GM12878 (cell line): ENCODE measurements around the gene INPP4B. TPM values are rescaled to one million over a fixed set of nuclear protein-coding genes. Genes with fewer than 3 reads are reported as not detected.

Experiments used
- ATAC-seq: fragments of 200-7000 bp; cut with Tn5 transposase; 3 replicates; pipeline ENCODE4 v1.9.1; 2020; ENCODE audit warnings: mild to moderate bottlenecking, moderate library complexity
- BruUV-seq: library from RNA; stranded (reverse); fragments of 400-500 nt; replicated peaks from 2 replicates; lab custom pipeline; 2021; lab: Mats Ljungman, UMichigan
- CTCF ChIA-PET: fragments of 300-600 bp; sonication (Branson Sonifier 250); formaldehyde crosslinking; extraction: SDS; loops from one replicate; lab custom pipeline; 2021; ENCODE audit warnings: inconsistent platforms; lab: Yijun Ruan, JAX
- POLR2A ChIA-PET: fragments of 350-600 bp; formaldehyde crosslinking; extraction: SDS; loops from one replicate; lab custom pipeline; 2021; ENCODE audit warnings: inconsistent platforms; lab: Charles Lee
- RAD21 ChIA-PET: fragments of 300-600 bp; sonication (Branson Sonifier 250); formaldehyde crosslinking; loops from one replicate; lab custom pipeline; 2023; ENCODE audit warnings: antibody characterized with exemption; ENCODE audit not compliant: unreplicated experiment; lab: Charles Lee
- SMC1A ChIA-PET: fragments of 300-600 bp; sonication (Branson Sonifier 250); formaldehyde crosslinking; loops from one replicate; lab custom pipeline; 2023; ENCODE audit not compliant: unreplicated experiment, uncharacterized antibody; lab: Charles Lee
- DNase-seq: peaks from one replicate; pipeline ENCODE4 v3.0.0-alpha.2; 2011; ENCODE audit warnings: low read depth, low spot score
- FAIRE-seq: peaks from 3 replicates; lab custom pipeline; 2011; peaks lifted over from hg19 to GRCh38; lab: Jason Lieb, UNC
- H2AFZ ChIP-seq: 2 replicates; pipeline ENCODE4 v1.6.0; 2011; ENCODE audit warnings: low read depth, low read length, control low read depth; ENCODE audit not compliant: control insufficient read depth
- H3K27ac ChIP-seq: 2 replicates; pipeline ENCODE4 v1.5.1; 2011; ENCODE audit warnings: control low read depth; ENCODE audit not compliant: control insufficient read depth, insufficient read depth
- H3K27me3 ChIP-seq, 2 experiments: replicated peaks in 1 of 2; 2 replicates each; pipeline versions ENCODE4 v1.6.0 to v1.6.1; 2011; ENCODE audit warnings: low read length in 1 of 2; ENCODE audit not compliant: control insufficient read depth in 2 of 2, insufficient read depth in 2 of 2
- H3K36me3 ChIP-seq, 2 experiments: 2 replicates each; pipeline ENCODE4 v1.5.1; 2011; ENCODE audit warnings: low read length in 1 of 2; ENCODE audit not compliant: control insufficient read depth in 2 of 2, insufficient read depth in 2 of 2
- H3K4me1 ChIP-seq: 2 replicates; pipeline ENCODE4 v1.6.1; 2011; ENCODE audit warnings: mild to moderate bottlenecking, low read length, moderate library complexity, mixed read lengths; ENCODE audit not compliant: control insufficient read depth, insufficient read depth
- H3K4me2 ChIP-seq: 2 replicates; pipeline ENCODE4 v1.6.0; 2011; ENCODE audit warnings: control low read depth; ENCODE audit not compliant: control insufficient read depth, insufficient read depth
- H3K4me3 ChIP-seq: fragments of 200-600 bp; sonication (generic); 2 replicates; pipeline ENCODE4 v1.5.1; 2016
- H3K79me2 ChIP-seq: 2 replicates; pipeline ENCODE4 v1.6.0; 2011; ENCODE audit warnings: low read length; ENCODE audit not compliant: control insufficient read depth, insufficient read depth
- H3K9ac ChIP-seq: 2 replicates; pipeline ENCODE4 v1.8.0; 2011; ENCODE audit warnings: low read length, control low read depth, mixed read lengths; ENCODE audit not compliant: control insufficient read depth, insufficient read depth
- H3K9me3 ChIP-seq: replicated peaks from 3 replicates; pipeline ENCODE4 v1.5.1; 2011; ENCODE audit warnings: mild to moderate bottlenecking, low read length; ENCODE audit not compliant: control insufficient read depth, insufficient read depth
- H4K20me1 ChIP-seq: 2 replicates; pipeline ENCODE4 v1.6.0; 2011; ENCODE audit not compliant: control insufficient read depth, insufficient read depth
- BHLHE40 ChIP-seq, 2 experiments: fragments of 450-650 bp in 1 of 2; IDR thresholded peaks; 2 replicates each; pipeline ENCODE4 v1.6.1; 2011 to 2017; ENCODE audit warnings: low read depth in 2 of 2, borderline replicate concordance in 1 of 2, improper control_type of control experiment in 1 of 2, low read length in 1 of 2, mild to moderate bottlenecking in 1 of 2
- BMI1 ChIP-seq: fragments of 450-650 bp; IDR thresholded peaks from 2 replicates; pipeline ENCODE4 v1.6.1; 2016; ENCODE audit warnings: mild to moderate bottlenecking, moderate library complexity, borderline replicate concordance
- CEBPB ChIP-seq, 2 experiments: fragments of 150-350 bp in 1 of 2; IDR thresholded peaks; 2 replicates each; pipeline ENCODE4 v1.6.1; 2012 to 2014; ENCODE audit warnings: low read depth in 2 of 2, low read length in 2 of 2, borderline replicate concordance in 1 of 2, inconsistent platforms in 1 of 2
- HDAC6 ChIP-seq: fragments of 200-600 bp; sonication (generic); IDR thresholded peaks from one replicate; pipeline ENCODE4 v1.8.0; 2017; ENCODE audit warnings: antibody characterized with exemption; ENCODE audit not compliant: unreplicated experiment
- KDM1A ChIP-seq: fragments of 200-600 bp; sonication (generic); IDR thresholded peaks from 2 replicates; pipeline ENCODE4 v1.6.1; 2016; ENCODE audit warnings: borderline replicate concordance
- MEF2B ChIP-seq: fragments of 450-650 bp; IDR thresholded peaks from 2 replicates; pipeline ENCODE4 v1.6.1; 2018; ENCODE audit warnings: mild to moderate bottlenecking, moderate library complexity; ENCODE audit not compliant: partially characterized antibody, poor library complexity, severe bottlenecking
- MYC ChIP-seq: IDR thresholded peaks from 2 replicates; pipeline ENCODE4 v1.6.1; 2011; ENCODE audit warnings: mild to moderate bottlenecking, low read length, moderate library complexity, inconsistent platforms; ENCODE audit not compliant: insufficient read depth, insufficient replicate concordance, insufficient read length, severe bottlenecking
- NR2C1 ChIP-seq: fragments of 450-650 bp; IDR thresholded peaks from 2 replicates; pipeline ENCODE4 v1.6.1; 2017; ENCODE audit warnings: antibody characterized with exemption, mild to moderate bottlenecking, moderate library complexity
- NR2C2 ChIP-seq: IDR thresholded peaks from 2 replicates; pipeline ENCODE4 v1.6.1; 2011; ENCODE audit warnings: borderline replicate concordance, low read depth; ENCODE audit not compliant: control insufficient read depth, insufficient read length
- POLR2A ChIP-seq: IDR thresholded peaks from 2 replicates; pipeline ENCODE4 v1.6.1; 2011; ENCODE audit warnings: low read depth, mild to moderate bottlenecking, low read length
- RAD21 ChIP-seq: IDR thresholded peaks from 2 replicates; pipeline ENCODE4 v1.6.1; 2011; ENCODE audit warnings: mild to moderate bottlenecking, low read depth, low read length, moderate library complexity; ENCODE audit not compliant: insufficient read depth
- SREBF2 ChIP-seq: IDR thresholded peaks from 2 replicates; pipeline ENCODE4 v1.6.1; 2012; ENCODE audit warnings: mild to moderate bottlenecking, low read length
- STAT1 ChIP-seq: fragments of 450-650 bp; conservative IDR thresholded peaks from 2 replicates; pipeline ENCODE4 v1.6.1; 2014; ENCODE audit warnings: antibody characterized with exemption, mild to moderate bottlenecking
- STAT3 ChIP-seq: IDR thresholded peaks from 2 replicates; pipeline ENCODE4 v1.6.1; 2011; ENCODE audit warnings: low read depth, low read length, improper control_type of control experiment
- TBL1XR1 ChIP-seq: IDR thresholded peaks from 2 replicates; pipeline ENCODE4 v1.6.1; 2012; ENCODE audit warnings: low read depth, low read length, improper control_type of control experiment
- ZNF217 ChIP-seq: fragments of 450-650 bp; IDR thresholded peaks from 2 replicates; pipeline ENCODE4 v1.6.1; 2017; ENCODE audit warnings: antibody characterized with exemption, mild to moderate bottlenecking
- in situ Hi-C: fragments of 300-500 bp; cut with MboI; formaldehyde crosslinking; loops from 9 replicates; pipeline ENCODE4 v1.14.3; 2018; ENCODE audit warnings: mixed read lengths
- intact Hi-C: fragments of 100-400 bp; cut with micrococcal nuclease; formaldehyde crosslinking; loops from one replicate; pipeline ENCODE4 v1.14.2; 2022; ENCODE audit not compliant: unreplicated experiment
- polyA plus RNA-seq, 11 experiments: library from polyadenylated mRNA; depleted of rRNA in 4 of 11; unstranded in 6 of 11; stranded (reverse) in 5 of 11; fragments of >200 nt; fragmentation: Nextera tagmentation in 4 of 11; fragmentation: Illumina TruSeq in 1 of 11; extraction: Ambion mirVana in 4 of 11; extraction: Trizol in 1 of 11; gene quantifications; 1 replicate in 1 of 11; 2 replicates in 10 of 11; pipeline versions ENCODE4 v1.2.1 to v1.2.3, GENCODE V29; 2011 to 2016; ENCODE audit warnings: inconsistent platforms in 2 of 11, missing spikeins in 2 of 11, low read depth in 1 of 11
- total RNA-seq, 4 experiments: library from RNA; depleted of rRNA in 3 of 4; stranded (reverse); fragments of >200 nt in 3 of 4; fragmentation: Illumina TruSeq in 1 of 4; extraction: Trizol in 1 of 4; gene quantifications; 2 replicates each; pipeline versions ENCODE4 v1.2.1 to v1.2.3, GENCODE V29; 2013 to 2021
- TF ChIP-seq, protein P1 (sequence below): fragments of 450-650 bp; IDR thresholded peaks from 2 replicates; pipeline ENCODE4 v1.6.1; 2016; ENCODE audit warnings: mild to moderate bottlenecking
- TF ChIP-seq, protein P2 (sequence below): IDR thresholded peaks from 2 replicates; pipeline ENCODE4 v1.6.1; 2012; ENCODE audit warnings: improper control_type of control experiment, low read depth, low read length; ENCODE audit not compliant: insufficient replicate concordance
- TF ChIP-seq, protein P3 (sequence below): IDR thresholded peaks from 2 replicates; pipeline ENCODE4 v1.6.1; 2012; ENCODE audit warnings: low read depth, low read length, improper control_type of control experiment

INPP4B gene
- total and polyA plus RNA-seq, 10 of the 15 experiments (the other 5 are each of a cell fraction or from before 2014, with no cell fraction given), result 0.53 to 11.2 (median 0.95) TPM

GRCh38 chr4:142519342-142519741 lies 326.8 kb downstream of the INPP4B start:
- POLR2A ChIA-PET, result no interaction called here
- no peak overlapping the region for H3K4me3 ChIP-seq
- RAD21 ChIA-PET, result interaction anchor here (2.4 kb wide), 1 partner anchor 48 kb away, joined by 8 read pairs; no protein-coding TSS in a partner anchor
- H3K9ac ChIP-seq, result no peak overlapping the region
- ATAC-seq (no peak), DNase-seq (no peak), FAIRE-seq (no peak)
- H3K27ac ChIP-seq, result no peak overlapping the region
- CTCF ChIA-PET, result no interaction called here
- H3K27me3 ChIP-seq, result no peaks in the 10 kb centered on the region
- no peak overlapping the region for H3K4me2 ChIP-seq
- in situ Hi-C loops, result no loop called here
- H3K9me3 ChIP-seq, result no peaks in the 10 kb centered on the region
- H3K4me1 ChIP-seq, result no peaks in the 10 kb centered on the region
- SMC1A ChIA-PET, result interaction anchor here (0.7 to 1.3 kb wide), 6 partner anchors 11 to 41 kb away, joined by 3 to 4 read pairs (median 3); no protein-coding TSS in a partner anchor
- H2AFZ ChIP-seq, result no peak overlapping the region
- TF ChIP-seq NR2C2 (no peak), TBL1XR1 (no peak), RAD21 (no peak), MEF2B (no peak), SREBF2 (no peak), BMI1 (no peak), STAT3 (no peak), ZNF217 (no peak), CEBPB (IDR thresholded peaks at IDR 0.05; ENCODE audit: borderline replicate concordance in 1 of 2, low read depth in 2 of 2, low read length in 2 of 2) (no peak), STAT1 (no peak), HDAC6 (no peak), BHLHE40 (IDR thresholded peaks at IDR 0.05; ENCODE audit: borderline replicate concordance in 1 of 2, low read depth in 2 of 2, low read length in 1 of 2) (no peak), KDM1A (no peak), POLR2A (no peak), MYC (no peak), NR2C1 (no peak)
- TF ChIP-seq, protein P1, sequence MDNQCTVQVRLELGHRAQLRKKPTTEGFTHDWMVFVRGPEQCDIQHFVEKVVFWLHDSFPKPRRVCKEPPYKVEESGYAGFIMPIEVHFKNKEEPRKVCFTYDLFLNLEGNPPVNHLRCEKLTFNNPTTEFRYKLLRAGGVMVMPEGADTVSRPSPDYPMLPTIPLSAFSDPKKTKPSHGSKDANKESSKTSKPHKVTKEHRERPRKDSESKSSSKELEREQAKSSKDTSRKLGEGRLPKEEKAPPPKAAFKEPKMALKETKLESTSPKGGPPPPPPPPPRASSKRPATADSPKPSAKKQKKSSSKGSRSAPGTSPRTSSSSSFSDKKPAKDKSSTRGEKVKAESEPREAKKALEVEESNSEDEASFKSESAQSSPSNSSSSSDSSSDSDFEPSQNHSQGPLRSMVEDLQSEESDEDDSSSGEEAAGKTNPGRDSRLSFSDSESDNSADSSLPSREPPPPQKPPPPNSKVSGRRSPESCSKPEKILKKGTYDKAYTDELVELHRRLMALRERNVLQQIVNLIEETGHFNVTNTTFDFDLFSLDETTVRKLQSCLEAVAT, result no peak
- TF ChIP-seq, protein P2, sequence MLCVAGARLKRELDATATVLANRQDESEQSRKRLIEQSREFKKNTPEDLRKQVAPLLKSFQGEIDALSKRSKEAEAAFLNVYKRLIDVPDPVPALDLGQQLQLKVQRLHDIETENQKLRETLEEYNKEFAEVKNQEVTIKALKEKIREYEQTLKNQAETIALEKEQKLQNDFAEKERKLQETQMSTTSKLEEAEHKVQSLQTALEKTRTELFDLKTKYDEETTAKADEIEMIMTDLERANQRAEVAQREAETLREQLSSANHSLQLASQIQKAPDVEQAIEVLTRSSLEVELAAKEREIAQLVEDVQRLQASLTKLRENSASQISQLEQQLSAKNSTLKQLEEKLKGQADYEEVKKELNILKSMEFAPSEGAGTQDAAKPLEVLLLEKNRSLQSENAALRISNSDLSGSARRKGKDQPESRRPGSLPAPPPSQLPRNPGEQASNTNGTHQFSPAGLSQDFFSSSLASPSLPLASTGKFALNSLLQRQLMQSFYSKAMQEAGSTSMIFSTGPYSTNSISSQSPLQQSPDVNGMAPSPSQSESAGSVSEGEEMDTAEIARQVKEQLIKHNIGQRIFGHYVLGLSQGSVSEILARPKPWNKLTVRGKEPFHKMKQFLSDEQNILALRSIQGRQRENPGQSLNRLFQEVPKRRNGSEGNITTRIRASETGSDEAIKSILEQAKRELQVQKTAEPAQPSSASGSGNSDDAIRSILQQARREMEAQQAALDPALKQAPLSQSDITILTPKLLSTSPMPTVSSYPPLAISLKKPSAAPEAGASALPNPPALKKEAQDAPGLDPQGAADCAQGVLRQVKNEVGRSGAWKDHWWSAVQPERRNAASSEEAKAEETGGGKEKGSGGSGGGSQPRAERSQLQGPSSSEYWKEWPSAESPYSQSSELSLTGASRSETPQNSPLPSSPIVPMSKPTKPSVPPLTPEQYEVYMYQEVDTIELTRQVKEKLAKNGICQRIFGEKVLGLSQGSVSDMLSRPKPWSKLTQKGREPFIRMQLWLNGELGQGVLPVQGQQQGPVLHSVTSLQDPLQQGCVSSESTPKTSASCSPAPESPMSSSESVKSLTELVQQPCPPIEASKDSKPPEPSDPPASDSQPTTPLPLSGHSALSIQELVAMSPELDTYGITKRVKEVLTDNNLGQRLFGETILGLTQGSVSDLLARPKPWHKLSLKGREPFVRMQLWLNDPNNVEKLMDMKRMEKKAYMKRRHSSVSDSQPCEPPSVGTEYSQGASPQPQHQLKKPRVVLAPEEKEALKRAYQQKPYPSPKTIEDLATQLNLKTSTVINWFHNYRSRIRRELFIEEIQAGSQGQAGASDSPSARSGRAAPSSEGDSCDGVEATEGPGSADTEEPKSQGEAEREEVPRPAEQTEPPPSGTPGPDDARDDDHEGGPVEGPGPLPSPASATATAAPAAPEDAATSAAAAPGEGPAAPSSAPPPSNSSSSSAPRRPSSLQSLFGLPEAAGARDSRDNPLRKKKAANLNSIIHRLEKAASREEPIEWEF, result no peak
- TF ChIP-seq, protein P3, sequence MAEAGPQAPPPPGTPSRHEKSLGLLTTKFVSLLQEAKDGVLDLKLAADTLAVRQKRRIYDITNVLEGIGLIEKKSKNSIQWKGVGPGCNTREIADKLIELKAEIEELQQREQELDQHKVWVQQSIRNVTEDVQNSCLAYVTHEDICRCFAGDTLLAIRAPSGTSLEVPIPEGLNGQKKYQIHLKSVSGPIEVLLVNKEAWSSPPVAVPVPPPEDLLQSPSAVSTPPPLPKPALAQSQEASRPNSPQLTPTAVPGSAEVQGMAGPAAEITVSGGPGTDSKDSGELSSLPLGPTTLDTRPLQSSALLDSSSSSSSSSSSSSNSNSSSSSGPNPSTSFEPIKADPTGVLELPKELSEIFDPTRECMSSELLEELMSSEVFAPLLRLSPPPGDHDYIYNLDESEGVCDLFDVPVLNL, result no peak
- H3K79me2 ChIP-seq, result no peaks in the 10 kb centered on the region
- no TSS peak for BruUV-seq
- no peaks in the 10 kb centered on the region for H3K36me3 ChIP-seq
- intact Hi-C loops, result no loop called here
- H4K20me1 ChIP-seq, result no peaks in the 10 kb centered on the region
